ENCODE data around the gene LIPK.
"Not testable (repeated sequence)": the region's sequence is repeated elsewhere in the genome, so short reads cannot be mapped to it uniquely, and the experiment has no call there.

LIPK gene

DNA sequence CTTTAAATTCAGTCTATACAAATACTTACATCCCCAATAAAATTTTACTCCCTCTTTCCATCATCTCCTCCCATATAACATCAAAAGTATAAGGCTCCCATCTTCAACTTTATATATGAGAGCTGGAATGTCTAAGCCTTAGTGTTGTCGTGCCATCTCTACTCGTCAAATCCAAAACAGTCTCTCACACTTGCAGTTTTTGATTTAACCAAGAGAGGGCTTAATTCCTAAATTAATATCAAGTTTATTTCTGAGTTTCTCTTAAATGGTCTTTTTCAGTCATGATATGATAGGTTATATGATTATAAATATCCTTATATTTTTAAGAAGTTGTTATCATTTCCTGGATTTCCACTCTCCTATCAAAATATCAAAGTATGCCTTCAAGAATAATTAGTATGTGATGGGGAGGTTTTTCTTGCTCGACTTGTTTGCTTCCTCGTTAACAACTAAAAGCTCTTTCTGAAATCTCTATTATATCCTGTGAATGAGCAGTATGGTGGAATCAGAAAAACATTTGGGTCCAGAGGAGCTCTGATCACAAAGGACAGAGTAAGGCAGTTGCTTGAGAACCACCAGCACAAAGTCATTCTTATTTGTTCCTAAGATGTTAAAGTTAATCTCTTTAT, 12.5 kb upstream of the LIPK start:
- Mint-ChIP-seq H3K36me3 (no peaks in the 10 kb centered on the region), H3K4me3 (no peak overlapping the region), H3K27ac (no peak overlapping the region), H3K9me3 (no peaks in the 10 kb centered on the region), H3K4me1 (no peaks in the 10 kb centered on the region)
- ATAC-seq (no peak), DNase-seq (ENCODE audit: low spot score in 2 of 2) (no peak)

DNA sequence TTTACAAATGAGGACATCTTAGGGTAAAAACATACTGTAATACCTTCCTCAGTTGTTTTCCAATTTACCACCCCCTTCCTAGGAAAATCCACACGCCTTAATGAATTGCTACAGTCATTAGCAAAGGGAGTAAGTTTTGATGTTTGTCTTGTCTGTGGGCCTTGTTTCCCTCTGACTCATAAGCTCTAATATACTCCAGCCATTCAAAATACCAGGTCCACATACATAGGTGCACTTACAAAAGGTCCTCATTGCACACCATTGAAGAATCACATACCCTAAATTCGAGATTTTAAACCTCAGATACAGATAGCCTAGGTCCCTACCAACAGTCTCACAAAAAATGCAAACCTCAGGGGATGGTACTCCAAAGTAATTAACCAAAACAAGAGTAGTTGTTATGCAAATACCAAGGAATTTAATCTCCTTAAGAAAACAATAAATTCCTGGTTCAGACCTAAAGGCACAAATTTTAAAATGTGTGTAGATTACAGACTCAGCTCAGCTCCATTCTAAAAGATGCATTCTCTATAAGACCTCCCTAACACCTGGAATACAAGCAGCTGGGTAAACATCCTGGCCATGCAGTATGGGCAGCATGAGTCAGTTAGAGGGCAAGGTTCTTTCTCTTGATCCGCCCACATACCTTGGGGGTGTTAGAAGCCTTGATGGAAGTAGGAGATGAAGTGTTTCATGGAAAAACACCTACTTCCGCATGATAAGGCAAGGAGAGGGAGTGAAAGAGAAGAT, 3.0 kb upstream of the LIPK start:
- no peak overlapping the region for H3K27ac Mint-ChIP-seq

DNA sequence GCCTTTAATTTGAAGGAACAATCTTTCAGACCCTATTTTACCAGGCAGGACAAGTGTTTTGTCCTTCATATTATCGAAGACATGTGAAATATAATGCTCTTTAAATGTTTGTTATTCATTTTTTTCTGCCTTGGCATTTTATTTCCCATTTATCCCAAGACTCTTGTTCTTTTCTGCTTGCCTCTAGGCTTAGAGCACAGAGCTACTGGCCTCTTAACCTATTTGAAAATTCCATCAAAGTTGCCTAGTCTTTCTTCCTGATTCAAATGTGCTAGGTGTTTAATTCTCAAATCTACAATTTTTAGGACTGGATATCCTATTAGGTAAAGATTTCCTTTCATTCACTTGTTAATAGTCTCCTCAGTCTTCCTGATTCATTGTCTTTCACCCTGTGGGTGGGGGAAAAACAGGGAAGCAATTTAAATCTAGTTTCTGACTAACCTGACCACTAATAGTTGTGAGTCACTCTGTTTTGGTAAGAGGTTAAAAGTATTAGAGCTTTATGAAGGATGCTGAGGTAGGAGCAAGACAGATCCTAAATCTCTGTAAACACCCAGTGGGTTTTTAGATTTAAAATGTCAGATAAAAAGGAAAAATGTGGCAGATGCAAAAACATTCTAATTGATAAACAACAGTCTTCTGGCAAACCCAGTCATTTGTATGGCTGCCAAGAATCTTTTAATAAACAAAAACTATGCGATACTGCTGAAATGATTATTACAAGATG, 1.5 kb downstream of the LIPK start:
- Mint-ChIP-seq H3K9me3 (no peaks in the 10 kb centered on the region), H3K4me3 (no peak overlapping the region), H3K4me1 (peaks cover 8% of the 10 kb centered on the region), H3K27ac (peak overlapping the region; percentile 47), H3K36me3 (no peaks in the 10 kb centered on the region)
- ATAC-seq = peak; percentile 86
- no peak for DNase-seq (ENCODE audit: low spot score in 2 of 2)

More for the DNA sequence above, 3.0 kb upstream of the LIPK start:
- no peaks in the 10 kb centered on the region for H3K9me3 Mint-ChIP-seq
- DNase-seq (ENCODE audit: low spot score in 2 of 2) (no peak), ATAC-seq (no peak)
- H3K36me3 Mint-ChIP-seq = no peaks in the 10 kb centered on the region
- peaks cover 8% of the 10 kb centered on the region for H3K4me1 Mint-ChIP-seq
- no peak overlapping the region for H3K4me3 Mint-ChIP-seq

DNA sequence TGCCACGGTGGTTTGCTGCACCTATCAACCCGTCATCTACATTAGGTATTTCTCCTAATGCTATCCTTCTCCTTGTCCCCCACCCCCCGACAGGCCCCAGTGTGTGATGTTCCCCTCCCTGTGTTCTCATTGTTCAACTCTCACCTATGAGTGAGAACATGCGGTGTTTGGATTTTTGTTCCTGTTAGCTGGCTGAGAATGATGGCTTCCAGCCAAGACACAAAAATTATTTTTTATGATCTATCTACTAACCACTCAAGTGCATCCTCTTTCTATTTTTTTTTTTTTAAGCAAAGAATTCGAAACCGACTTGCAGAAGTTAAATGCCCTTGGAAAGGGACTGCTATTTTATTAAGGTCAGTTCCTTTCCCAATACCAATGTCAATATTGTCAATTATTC, 3.3 kb downstream of the LIPK start:
- H3K4me1 Mint-ChIP-seq; H3K9me3 Mint-ChIP-seq; ATAC-seq; H3K27ac Mint-ChIP-seq; H3K4me3 Mint-ChIP-seq; DNase-seq (ENCODE audit: low spot score in 2 of 2); H3K36me3 Mint-ChIP-seq: not testable (repeated sequence)

DNA sequence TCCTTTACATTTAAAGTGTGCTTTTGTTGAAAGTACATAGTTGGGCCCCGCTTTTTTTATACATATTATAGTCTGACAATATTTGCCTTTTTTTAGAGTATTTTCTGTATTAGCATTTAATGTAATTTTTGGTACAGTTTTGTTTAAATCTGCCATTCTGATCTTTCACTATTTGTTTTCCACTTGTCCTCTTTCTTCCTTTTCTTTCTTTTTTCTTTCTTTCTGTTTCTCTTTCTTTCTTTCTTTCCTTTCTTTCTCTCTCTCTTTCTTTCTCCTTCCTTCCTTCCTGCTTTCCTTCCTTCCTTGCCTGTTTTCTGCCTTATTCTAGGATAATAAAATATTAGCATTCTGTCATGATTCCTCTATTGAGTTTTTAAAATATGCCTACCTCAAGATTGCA, 9.5 kb downstream of the LIPK start:
- no peak for DNase-seq (ENCODE audit: low spot score in 2 of 2)
- Mint-ChIP-seq H3K36me3 (no peaks in the 10 kb centered on the region), H3K4me1 (no peaks in the 10 kb centered on the region), H3K4me3 (no peak overlapping the region), H3K27ac (no peak overlapping the region), H3K9me3 (no peaks in the 10 kb centered on the region)
- ATAC-seq = no peak

DNA sequence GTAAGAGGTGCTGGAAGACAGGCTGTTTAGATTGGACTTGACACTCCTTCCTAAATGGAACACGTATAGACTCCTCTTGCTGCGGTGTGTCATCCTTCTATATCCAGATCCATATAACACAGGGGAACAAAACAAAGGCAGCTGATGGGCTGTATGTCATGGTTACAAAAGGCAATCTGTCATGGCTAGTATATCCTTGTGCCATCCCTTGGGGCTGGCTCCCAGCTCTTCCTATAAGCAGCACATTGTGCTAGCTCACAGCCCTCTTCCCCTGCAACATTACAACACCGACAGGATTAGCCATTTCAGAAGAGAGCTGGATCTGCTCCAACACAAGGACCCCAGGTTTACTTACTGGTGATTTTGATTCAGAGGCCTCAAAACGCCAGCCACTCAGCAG, 15.3 kb downstream of the LIPK start:
- ATAC-seq (no peak), DNase-seq (ENCODE audit: low spot score in 2 of 2) (no peak)
- Mint-ChIP-seq H3K36me3 (no peaks in the 10 kb centered on the region), H3K4me1 (peaks cover 6% of the 10 kb centered on the region), H3K9me3 (no peaks in the 10 kb centered on the region), H3K4me3 (no peak overlapping the region), H3K27ac (no peak overlapping the region)

DNA sequence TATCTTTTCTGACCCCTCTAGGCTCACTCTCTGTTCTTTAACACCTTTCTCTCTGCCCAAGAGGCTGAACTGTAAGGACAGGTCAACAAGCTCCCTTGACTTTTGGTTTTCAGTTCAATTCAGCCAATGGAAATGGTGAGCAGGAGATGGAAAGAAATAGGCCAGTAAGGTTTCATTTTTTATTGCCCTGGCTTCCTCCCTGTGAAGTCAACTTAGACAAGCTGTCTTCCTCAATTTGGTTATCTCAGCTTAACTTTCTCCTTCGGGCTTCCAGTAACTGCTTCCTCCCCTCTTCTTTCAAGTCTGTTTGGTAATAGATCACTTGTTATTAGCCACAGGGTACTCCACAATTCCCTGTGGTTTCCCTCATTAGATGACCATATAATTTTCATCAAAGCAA, 19.7 kb downstream of the LIPK start:
- H3K27ac Mint-ChIP-seq = no peak overlapping the region
- no peaks in the 10 kb centered on the region for H3K36me3 Mint-ChIP-seq
- H3K9me3 Mint-ChIP-seq = no peaks in the 10 kb centered on the region
- no peak for ATAC-seq
- no peak overlapping the region for H3K4me3 Mint-ChIP-seq
- no peak for DNase-seq (ENCODE audit: low spot score in 2 of 2)
- peaks cover 6% of the 10 kb centered on the region for H3K4me1 Mint-ChIP-seq

DNA sequence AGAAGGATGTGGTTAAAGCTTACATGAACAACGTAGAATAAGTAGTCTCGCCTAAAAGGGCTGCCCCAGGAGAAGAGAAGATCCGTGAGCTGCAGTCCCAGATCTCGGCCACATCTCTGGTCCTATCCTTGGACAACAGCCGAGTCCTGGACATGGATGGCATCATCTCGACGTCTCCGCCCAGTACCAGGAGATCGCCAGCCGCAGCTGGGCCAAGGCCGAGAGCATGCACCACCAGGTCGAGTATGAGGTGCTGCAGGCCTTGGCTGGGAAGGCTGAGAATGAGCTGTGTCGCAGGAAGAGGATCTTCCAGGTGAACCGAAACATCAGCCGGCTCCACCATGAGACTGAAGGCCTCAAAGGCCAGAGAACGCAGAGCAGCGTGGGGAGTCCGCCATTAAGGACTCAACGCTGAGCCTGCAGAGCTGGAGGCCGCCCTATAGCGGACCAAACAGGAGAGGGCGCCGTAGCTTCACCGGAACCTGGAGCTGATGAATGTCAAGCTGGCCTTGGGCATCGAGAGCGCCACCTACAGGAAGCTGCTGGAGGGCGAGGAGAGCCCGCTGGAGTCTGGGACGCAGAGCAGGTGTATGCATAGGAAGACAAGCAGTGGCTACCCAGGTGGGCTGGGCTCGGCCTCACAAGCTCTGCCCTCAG, 22.2 kb downstream of the LIPK start:
- peak; percentile 42 to 84 for DNase-seq (ENCODE audit: low spot score in 2 of 2)
- Mint-ChIP-seq H3K36me3 (no peaks in the 10 kb centered on the region), H3K27ac (no peak overlapping the region), H3K4me1 (peaks cover 6% of the 10 kb centered on the region), H3K4me3 (no peak overlapping the region), H3K9me3 (no peaks in the 10 kb centered on the region)
- ATAC-seq = peak; percentile 68

DNA sequence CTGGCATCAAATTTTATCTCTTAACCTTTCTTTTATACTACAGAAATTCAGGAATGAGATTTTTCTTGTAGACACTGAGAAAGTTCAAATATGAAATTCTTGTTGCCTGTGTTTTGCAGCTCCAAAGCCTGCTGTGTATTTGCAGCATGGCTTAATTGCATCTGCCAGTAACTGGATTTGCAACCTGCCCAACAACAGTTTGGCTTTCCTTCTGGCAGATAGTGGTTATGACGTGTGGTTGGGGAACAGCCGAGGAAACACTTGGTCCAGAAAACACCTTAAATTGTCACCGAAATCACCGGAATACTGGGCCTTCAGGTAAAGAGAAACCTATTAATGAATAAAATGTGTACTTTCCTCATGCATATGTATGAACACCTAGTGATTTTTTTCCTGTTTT, 24.8 kb downstream of the LIPK start:
- DNase-seq (ENCODE audit: low spot score in 2 of 2) (no peak), ATAC-seq (no peak)
- Mint-ChIP-seq H3K9me3 (no peaks in the 10 kb centered on the region), H3K36me3 (no peaks in the 10 kb centered on the region), H3K27ac (no peak overlapping the region), H3K4me3 (no peak overlapping the region), H3K4me1 (peaks cover 3% of the 10 kb centered on the region)

DNA sequence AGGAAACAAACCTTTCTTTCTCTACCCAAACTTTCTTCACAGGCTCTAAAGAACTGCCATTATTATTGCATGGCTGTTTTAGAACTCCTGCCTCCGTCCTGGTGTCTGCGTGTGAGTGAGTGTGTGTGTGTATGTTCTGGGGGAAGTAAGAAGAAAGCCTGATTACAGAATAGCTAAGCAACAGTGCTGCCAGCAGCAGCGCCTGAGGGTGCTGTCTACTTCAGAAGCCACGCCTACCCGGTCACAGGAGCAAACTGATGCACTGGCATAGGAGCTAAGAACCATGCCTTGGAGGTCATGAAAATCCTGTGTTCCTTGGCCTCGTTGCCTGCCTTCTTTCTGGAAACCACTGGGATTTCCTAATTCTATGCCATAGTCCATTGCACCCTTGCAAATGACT, 25.2 kb downstream of the LIPK start:
- H3K4me3 Mint-ChIP-seq = no peak overlapping the region
- no peaks in the 10 kb centered on the region for H3K4me1 Mint-ChIP-seq
- H3K36me3 Mint-ChIP-seq = no peaks in the 10 kb centered on the region
- no peaks in the 10 kb centered on the region for H3K9me3 Mint-ChIP-seq
- H3K27ac Mint-ChIP-seq = no peak overlapping the region
- ATAC-seq (no peak), DNase-seq (ENCODE audit: low spot score in 2 of 2) (no peak)

DNA sequence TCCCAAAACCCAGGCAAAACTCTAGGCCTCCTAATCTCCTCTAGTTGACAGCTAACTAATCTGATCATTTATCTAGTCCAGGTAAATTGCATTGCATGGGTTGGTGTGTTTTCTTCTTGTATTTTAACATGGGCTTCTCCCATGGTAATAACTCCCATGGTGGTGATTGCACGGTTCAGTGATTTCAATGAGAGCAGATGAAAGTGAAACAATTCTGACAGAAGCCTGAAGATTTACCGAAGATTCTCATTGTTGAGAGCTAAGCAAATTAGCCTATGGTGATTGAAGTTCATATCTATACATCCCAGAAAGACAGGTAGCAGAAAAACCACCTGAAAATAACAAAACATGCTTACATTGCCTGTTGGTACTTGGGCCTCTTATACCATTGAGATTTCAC, 27.2 kb downstream of the LIPK start:
- Mint-ChIP-seq H3K36me3 (no peaks in the 10 kb centered on the region), H3K9me3 (no peaks in the 10 kb centered on the region), H3K4me1 (no peaks in the 10 kb centered on the region), H3K27ac (no peak overlapping the region), H3K4me3 (no peak overlapping the region)
- no peak for DNase-seq (ENCODE audit: low spot score in 2 of 2)
- no peak for ATAC-seq

DNA sequence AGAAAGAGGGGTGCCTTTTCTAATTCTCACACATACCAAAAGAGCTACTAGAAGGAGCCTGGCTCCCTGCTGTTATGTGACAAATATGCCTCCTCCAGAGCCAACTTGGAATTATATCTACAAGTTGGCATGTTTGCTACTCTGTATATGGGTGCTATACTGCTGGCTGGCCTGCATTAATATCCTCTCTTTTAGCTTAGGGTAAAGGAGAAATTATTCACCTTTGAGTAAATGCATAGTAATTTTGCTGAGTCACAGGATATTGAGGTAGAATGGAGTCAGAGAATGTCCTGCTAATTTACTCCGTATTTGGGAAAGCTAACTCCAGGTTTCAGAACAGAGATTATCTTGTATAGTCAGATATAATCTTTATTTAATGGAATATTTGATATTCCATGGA, 29.6 kb downstream of the LIPK start:
- no peaks in the 10 kb centered on the region for H3K9me3 Mint-ChIP-seq
- H3K4me3 Mint-ChIP-seq = no peak overlapping the region
- H3K36me3 Mint-ChIP-seq = no peaks in the 10 kb centered on the region
- no peaks in the 10 kb centered on the region for H3K4me1 Mint-ChIP-seq
- ATAC-seq (no peak), DNase-seq (ENCODE audit: low spot score in 2 of 2) (no peak)
- no peak overlapping the region for H3K27ac Mint-ChIP-seq

DNA sequence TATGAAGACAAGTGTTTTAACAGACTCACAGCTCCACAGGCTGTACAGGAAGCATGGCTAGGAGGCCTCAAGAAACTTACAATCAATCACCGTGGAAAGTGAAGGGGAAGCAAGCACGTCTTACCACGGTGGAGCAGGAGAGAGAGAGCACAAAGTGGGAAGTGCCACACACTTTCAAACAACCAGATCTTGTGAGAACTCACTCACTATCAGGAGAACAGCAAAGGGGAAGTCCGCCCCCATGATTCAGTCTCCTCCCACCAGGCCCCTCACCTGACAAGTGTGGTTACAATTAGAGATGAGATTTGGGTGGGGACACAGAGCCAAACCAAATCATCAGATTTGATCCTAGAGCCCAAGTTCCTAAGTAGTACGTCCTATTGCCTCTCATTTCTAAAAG, 35.9 kb downstream of the LIPK start:
- not testable (repeated sequence) for H3K4me1 Mint-ChIP-seq; ATAC-seq; H3K4me3 Mint-ChIP-seq; H3K27ac Mint-ChIP-seq; DNase-seq (ENCODE audit: low spot score in 2 of 2); H3K9me3 Mint-ChIP-seq; H3K36me3 Mint-ChIP-seq

DNA sequence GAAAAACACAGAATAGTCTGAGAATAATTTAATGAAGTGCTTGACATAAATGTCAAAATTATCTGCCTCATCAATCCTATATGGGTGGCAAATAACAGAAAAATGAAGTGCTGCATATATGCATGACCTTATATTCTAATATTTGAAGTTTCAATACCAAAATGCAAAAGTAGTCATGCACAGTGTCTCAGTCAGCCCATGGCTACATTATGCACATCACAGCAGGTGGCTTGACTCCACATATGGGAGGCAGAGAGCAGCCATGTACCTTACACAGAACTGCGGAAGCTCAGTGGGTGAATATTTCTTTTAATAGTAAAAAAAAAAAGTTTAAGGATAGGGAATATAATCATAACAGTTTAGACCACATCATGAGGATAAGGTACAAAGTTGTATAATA, 36.4 kb downstream of the LIPK start:
- H3K9me3 Mint-ChIP-seq = peaks cover 4% of the 10 kb centered on the region
- DNase-seq (ENCODE audit: low spot score in 2 of 2) = no peak
- no peaks in the 10 kb centered on the region for H3K4me1 Mint-ChIP-seq
- H3K4me3 Mint-ChIP-seq = no peak overlapping the region
- no peak overlapping the region for H3K27ac Mint-ChIP-seq
- no peaks in the 10 kb centered on the region for H3K36me3 Mint-ChIP-seq
- no peak for ATAC-seq

DNA sequence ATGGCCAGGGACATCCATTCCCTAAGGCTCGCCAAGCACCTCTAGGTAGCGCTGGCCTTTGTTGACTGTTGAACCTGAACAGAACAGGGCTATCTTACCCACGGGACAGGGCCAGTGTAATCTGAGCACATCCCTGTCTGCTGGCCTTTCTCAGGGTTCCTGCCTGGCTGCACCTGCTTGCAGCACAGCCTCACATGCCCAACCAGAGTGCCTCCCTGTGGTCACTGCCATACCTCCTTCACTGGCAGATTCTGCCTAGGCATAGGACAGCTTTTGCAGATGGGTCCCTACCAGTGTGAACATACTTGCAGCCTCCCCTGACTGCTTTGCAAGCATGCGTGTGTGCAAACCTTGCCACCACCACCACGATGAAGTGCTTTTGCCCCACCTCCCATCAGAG, 38.0 kb downstream of the LIPK start:
- Mint-ChIP-seq H3K36me3 (no peaks in the 10 kb centered on the region), H3K4me3 (no peak overlapping the region), H3K9me3 (peaks cover 4% of the 10 kb centered on the region), H3K4me1 (no peaks in the 10 kb centered on the region), H3K27ac (no peak overlapping the region)
- DNase-seq (ENCODE audit: low spot score in 2 of 2) = no peak
- no peak for ATAC-seq

Measured in stimulated activated effector memory CD8-positive, alpha-beta T cell treated with anti-CD3 and anti-CD28 coated beads, Interleukin-12 subunit alpha, Interleukin-12 subunit beta, amount 100 ng/mL, for 72 hours (primary cell).